B cell (primary cell): ENCODE data around the gene SLC23A2. TPM values are rescaled to one million over a fixed set of nuclear protein-coding genes. Genes with fewer than 3 reads are reported as not detected.

ENCODE experiments used
- ATAC-seq: fragments of 200-7000 bp; cut with Tn5 transposase; one replicate; pipeline ENCODE4 v1.10.0; 2021; ENCODE audit warnings: low read depth, mild to moderate bottlenecking, moderate number of reproducible peaks, moderate library complexity
- CTCF ChIA-PET: fragments of 350-600 bp; sonication (Branson Sonifier 250); formaldehyde crosslinking; loops from one replicate; lab custom pipeline; 2021; ENCODE audit warnings: antibody characterized with exemption, inconsistent platforms; lab: Charles Lee
- POLR2A ChIA-PET: fragments of 350-600 bp; sonication (Branson Sonifier 250); formaldehyde crosslinking; loops from one replicate; lab custom pipeline; 2021; ENCODE audit warnings: antibody characterized with exemption; lab: Charles Lee
- DNase-seq: peaks from one replicate; pipeline ENCODE4 v3.0.0; 2013
- H2AFZ ChIP-seq: 2 replicates; pipeline ENCODE4 v1.6.1; 2012; ENCODE audit warnings: mild to moderate bottlenecking, low read depth, low read length; ENCODE audit not compliant: insufficient read depth, poor library complexity, severe bottlenecking
- H3K27ac ChIP-seq, 2 donors: 1 replicate in 1 of 2; 2 replicates in 1 of 2; pipeline ENCODE4 v1.5.1; 2012 to 2013; ENCODE audit warnings: low read length in 2 of 2, mild to moderate bottlenecking in 2 of 2, moderate library complexity in 1 of 2
- H3K27me3 ChIP-seq, 4 experiments: fragments of 200-600 bp in 1 of 4; sonication (generic) in 1 of 4; replicated peaks in 1 of 4; 1 replicate in 2 of 4; 2 replicates in 2 of 4; pipeline versions ENCODE4 v1.6.1 to v1.7.0; 2013 to 2016; ENCODE audit warnings: low read length in 3 of 4, mild to moderate bottlenecking in 2 of 4, mixed read lengths in 1 of 4, moderate library complexity in 1 of 4; ENCODE audit not compliant: insufficient read depth in 4 of 4, control insufficient read depth in 3 of 4; ENCODE audit errors: control extremely low read depth in 1 of 4
- H3K36me3 ChIP-seq, 2 experiments: replicated peaks in 1 of 2; 1 replicate in 1 of 2; 2 replicates in 1 of 2; pipeline versions ENCODE4 v1.6.1 to v1.7.1; 2013; ENCODE audit warnings: low read length in 1 of 2; ENCODE audit not compliant: insufficient read depth in 2 of 2, control insufficient read depth in 1 of 2; ENCODE audit errors: control extremely low read depth in 1 of 2, extremely low read depth in 1 of 2
- H3K4me1 ChIP-seq, 2 donors: fragments of 200-600 bp in 1 of 2; sonication (generic) in 1 of 2; 1 replicate in 1 of 2; 2 replicates in 1 of 2; pipeline versions ENCODE4 v1.5.1 to v1.6.1; 2013 to 2017; ENCODE audit warnings: low read length in 2 of 2; ENCODE audit not compliant: control insufficient read depth in 2 of 2, insufficient read depth in 2 of 2
- H3K4me2 ChIP-seq: replicated peaks from 2 replicates; pipeline ENCODE3; 2012; ENCODE audit warnings: mild to moderate bottlenecking, low read depth, low read length; ENCODE audit not compliant: poor library complexity, severe bottlenecking
- H3K4me3 ChIP-seq, 5 experiments: fragments of 200-600 bp in 1 of 5; sonication (generic) in 1 of 5; 1 replicate in 3 of 5; 2 replicates in 2 of 5; pipeline versions ENCODE4 v1.5.1 to v1.7.0; 2011 to 2016; ENCODE audit warnings: low read length in 4 of 5, mild to moderate bottlenecking in 4 of 5, low read depth in 2 of 5, control low read depth in 1 of 5, moderate library complexity in 1 of 5; ENCODE audit not compliant: insufficient read depth in 1 of 5; ENCODE audit errors: control extremely low read depth in 1 of 5, extremely low read depth in 1 of 5
- H3K79me2 ChIP-seq: fragments of 200-600 bp; sonication (generic); one replicate; pipeline ENCODE4 v1.6.0; 2016; ENCODE audit warnings: low read length; ENCODE audit not compliant: control insufficient read depth, insufficient read depth
- H3K9ac ChIP-seq: fragments of 200-600 bp; sonication (generic); 2 replicates; pipeline ENCODE4 v1.6.1; 2017; ENCODE audit warnings: mild to moderate bottlenecking, low read length, moderate library complexity
- H3K9me3 ChIP-seq, 3 donors: one replicate each; pipeline versions ENCODE4 v1.6.1 to v1.7.1; 2013; ENCODE audit warnings: low read length in 2 of 3; ENCODE audit not compliant: control insufficient read depth in 2 of 3, insufficient read depth in 1 of 3; ENCODE audit errors: control extremely low read depth in 1 of 3
- H4K20me1 ChIP-seq: 2 replicates; pipeline ENCODE4 v1.6.0; 2012; ENCODE audit warnings: mild to moderate bottlenecking, low read length; ENCODE audit not compliant: insufficient read depth, control insufficient read depth, poor library complexity, severe bottlenecking
- H3K27ac Mint-ChIP-seq: one replicate; pipeline ENCODE4 v1.8.0; 2021; ENCODE audit warnings: mixed read lengths
- H3K27me3 Mint-ChIP-seq: one replicate; pipeline ENCODE4 v1.8.0; 2021; ENCODE audit warnings: mixed read lengths
- H3K4me1 Mint-ChIP-seq: one replicate; pipeline ENCODE4 v1.8.0; 2021; ENCODE audit warnings: mixed read lengths
- H3K4me3 Mint-ChIP-seq: one replicate; pipeline ENCODE4 v1.8.0; 2021; ENCODE audit warnings: mixed read lengths
- H3K9me3 Mint-ChIP-seq: one replicate; pipeline ENCODE4 v1.8.0; 2022; ENCODE audit warnings: mixed read lengths; ENCODE audit not compliant: insufficient read depth
- EZH2 ChIP-seq: IDR thresholded peaks from 2 replicates; pipeline ENCODE4 v1.6.1; 2012; ENCODE audit warnings: borderline replicate concordance, low read depth, mild to moderate bottlenecking, moderate library complexity, low read length; ENCODE audit not compliant: insufficient read depth, poor library complexity, severe bottlenecking
- WGBS: methylation state at CpG from one replicate; pipeline ENCODE4 v1.1.5; 2013; ENCODE audit warnings: missing lambda C conversion rate; ENCODE audit not compliant: insufficient coverage; 5-methylcytosine and 5-hydroxymethylcytosine counted together
- intact Hi-C: fragments of 100-400 bp; cut with micrococcal nuclease; formaldehyde crosslinking; loops from one replicate; pipeline ENCODE4 v1.10.0; 2022
- polyA plus RNA-seq: library from polyadenylated mRNA; depleted of rRNA; stranded (reverse); fragments of >200 nt; gene quantifications from 2 replicates; pipeline ENCODE4 v1.2.3, GENCODE V29; 2012
- total RNA-seq, 2 donors: library from RNA; stranded (reverse); fragments of 120-200 nt in 1 of 2; gene quantifications; 1 replicate in 1 of 2; 2 replicates in 1 of 2; pipeline versions ENCODE4 v1.2.3 to v1.2.4, GENCODE V29; 2013 to 2022
- TF ChIP-seq, protein P1 (sequence below): fragments of 200-600 bp; IDR thresholded peaks from one replicate; pipeline ENCODE4 v1.8.0; 2022; ENCODE audit warnings: antibody characterized with exemption, mild to moderate bottlenecking

SLC23A2 gene
- total and polyA plus RNA-seq, 2 donors (not counting 1 experiment from before 2014, with no cell fraction given) = 23.6 to 70.7 TPM

DNA sequence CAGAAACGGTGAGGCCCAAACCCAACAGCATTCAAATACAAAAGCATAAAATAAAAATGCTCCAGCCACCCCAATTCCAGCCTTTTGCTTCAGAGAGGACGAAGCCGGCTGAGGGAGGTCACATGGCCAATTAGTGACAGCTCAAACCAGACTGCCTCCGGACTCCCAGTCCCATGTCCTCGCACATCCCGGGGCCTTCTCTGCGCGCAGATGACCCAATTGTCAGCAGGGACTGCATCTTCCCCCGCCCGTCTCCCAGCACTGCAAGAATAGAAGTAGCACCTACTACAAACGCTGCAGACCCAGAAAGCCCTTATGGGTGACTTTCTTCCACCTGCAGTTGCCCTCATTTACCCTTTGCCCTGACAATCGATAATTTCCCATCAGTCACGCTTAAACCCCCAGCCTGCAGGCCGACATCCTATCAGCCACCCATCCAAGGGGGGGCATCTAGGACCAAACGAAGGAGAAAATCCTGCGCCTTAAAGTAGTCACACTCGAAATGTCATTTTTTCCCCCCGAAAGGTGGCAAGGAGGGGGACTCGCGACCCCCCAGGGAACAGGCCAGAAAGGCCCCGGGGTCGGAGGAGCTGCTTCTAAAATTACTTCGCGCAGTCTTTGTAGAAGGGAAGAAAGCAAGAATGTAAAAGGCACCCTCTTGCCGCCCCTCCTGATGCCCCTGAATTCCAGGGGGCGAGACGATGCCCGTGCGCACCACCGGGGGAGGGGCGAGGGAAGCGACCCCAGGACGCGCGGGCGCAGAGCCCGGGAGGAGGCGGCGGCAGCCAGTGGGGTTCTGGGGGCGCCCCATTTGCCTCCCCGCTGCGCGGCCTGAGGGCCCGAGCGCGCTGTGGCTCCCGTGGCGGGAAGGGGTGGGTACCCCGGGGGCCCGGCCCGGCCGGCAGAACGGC, 792 bp downstream of the SLC23A2 start:
- Histone ChIP-seq H4K20me1 (peaks cover 5% of the 10 kb centered on the region), H2AFZ (peak overlapping the region; percentile 69), H3K27ac (peak overlapping the region in 1 of 2 donors; percentile 53), H3K4me1 (peaks cover 28 to 44% of the 10 kb centered on the region in 2 donors), H3K9ac (peak overlapping the region; percentile 70), H3K36me3 (peaks cover 0 to 1% of the 10 kb centered on the region in 2 experiments), H3K79me2 (peaks cover 54% of the 10 kb centered on the region), H3K9me3 (no peaks in the 10 kb centered on the region), H3K4me3 (peak overlapping the region; percentile 51 to 81 (median 71)), H3K4me2 (peak overlapping the region; percentile 89), H3K27me3 (no peaks in the 10 kb centered on the region)
- Mint-ChIP-seq H3K4me3 (peak overlapping the region; percentile 97), H3K27me3 (no peaks in the 10 kb centered on the region), H3K4me1 (peaks cover 45% of the 10 kb centered on the region), H3K9me3 (no peaks in the 10 kb centered on the region), H3K27ac (peak overlapping the region; percentile 85)
- 4% methylated on average over 49 of the region's 53 CpGs for WGBS
- DNase-seq (peak; percentile 48), ATAC-seq (peak; percentile 21)
- POLR2A ChIA-PET = interaction anchor here (0.6 to 1.6 kb wide), 3 partner anchors 11 to 28 kb away, joined by 4 to 6 read pairs (median 5); no protein-coding TSS in a partner anchor
- CTCF ChIA-PET = interaction anchor here (0.8 to 3.1 kb wide), 7 partner anchors 10 to 388 kb away, joined by 3 to 22 read pairs (median 6); no protein-coding TSS in a partner anchor
- TF ChIP-seq, protein P1, sequence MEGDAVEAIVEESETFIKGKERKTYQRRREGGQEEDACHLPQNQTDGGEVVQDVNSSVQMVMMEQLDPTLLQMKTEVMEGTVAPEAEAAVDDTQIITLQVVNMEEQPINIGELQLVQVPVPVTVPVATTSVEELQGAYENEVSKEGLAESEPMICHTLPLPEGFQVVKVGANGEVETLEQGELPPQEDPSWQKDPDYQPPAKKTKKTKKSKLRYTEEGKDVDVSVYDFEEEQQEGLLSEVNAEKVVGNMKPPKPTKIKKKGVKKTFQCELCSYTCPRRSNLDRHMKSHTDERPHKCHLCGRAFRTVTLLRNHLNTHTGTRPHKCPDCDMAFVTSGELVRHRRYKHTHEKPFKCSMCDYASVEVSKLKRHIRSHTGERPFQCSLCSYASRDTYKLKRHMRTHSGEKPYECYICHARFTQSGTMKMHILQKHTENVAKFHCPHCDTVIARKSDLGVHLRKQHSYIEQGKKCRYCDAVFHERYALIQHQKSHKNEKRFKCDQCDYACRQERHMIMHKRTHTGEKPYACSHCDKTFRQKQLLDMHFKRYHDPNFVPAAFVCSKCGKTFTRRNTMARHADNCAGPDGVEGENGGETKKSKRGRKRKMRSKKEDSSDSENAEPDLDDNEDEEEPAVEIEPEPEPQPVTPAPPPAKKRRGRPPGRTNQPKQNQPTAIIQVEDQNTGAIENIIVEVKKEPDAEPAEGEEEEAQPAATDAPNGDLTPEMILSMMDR = no peak
- no peak for TF ChIP-seq EZH2
- intact Hi-C loops = loop anchor here (1.0 to 5.0 kb wide), 5 partner anchors 11 to 102 kb away; no protein-coding TSS in a partner anchor
